Measurements from ENCODE around the gene TTC34. TPM values are rescaled to one million over a fixed set of nuclear protein-coding genes. Genes with fewer than 3 reads are reported as not detected.

The TTC34 gene
- total RNA-seq, 4 donors from 2014 or later: 0.14 to 6.0 (median 0.75) TPM

GRCh38 chr1:2635361-2636010 lies 166.0 kb downstream of the TTC34 start:
- in situ Hi-C loops (cut with MboI; ENCODE audit: low pct_ligation_motif_present in 1 of 4, low pct_unique_long_range_greater_than_20kb in 1 of 4, low sequenced_read_pairs in 3 of 4): loop anchor here in 1 of 4 donors (25.0 kb wide), 1 partner anchor 223 kb away; the partner anchor contains the start of gene PEX10
- Histone ChIP-seq H3K4me3 (no peak overlapping the region), H3K36me3 (no peaks in the 10 kb centered on the region), H3K4me1 (peaks cover 3 to 20% (median 15%) of the 10 kb centered on the region in 4 donors), H3K9me3 (peaks cover 0 to 5% of the 10 kb centered on the region in 2 donors), H3K27ac (no peak overlapping the region), H3K27me3 (peaks cover 51% of the 10 kb centered on the region)
- no peak for DNase-seq
- intact Hi-C loops (cut with DNase I; ENCODE audit: low total_unique reads): no loop called here
- 71% methylated on average over 7 of the region's 10 CpGs; no CpG with 5 or more reads in 1 of the 2 donors for WGBS, 2 donors (ENCODE audit: low coverage in 1 of 2)
- TF ChIP-seq POLR2AphosphoS5 (IDR thresholded peaks at IDR 0.05): no peak
- no peak for TF ChIP-seq EP300 (IDR thresholded peaks at IDR 0.05; ENCODE audit: low read depth)
- no peak for TF ChIP-seq POLR2A (IDR thresholded peaks at IDR 0.05)
- no peak for TF ChIP-seq CTCF (IDR thresholded peaks at IDR 0.05)

GRCh38 chr1:2633936-2634491 lies 167.5 kb downstream of the TTC34 start:
- no peak for DNase-seq
- in situ Hi-C loops (cut with MboI; ENCODE audit: low pct_ligation_motif_present in 1 of 4, low pct_unique_long_range_greater_than_20kb in 1 of 4, low sequenced_read_pairs in 3 of 4): loop anchor here in 1 of 4 donors (25.0 kb wide), 1 partner anchor 222 kb away; the partner anchor contains the start of gene PEX10
- WGBS, 2 donors (ENCODE audit: low coverage in 1 of 2): 57% methylated on average over 8 of the region's 8 CpGs; no CpG with 5 or more reads in 1 of the 2 donors
- intact Hi-C loops (cut with DNase I; ENCODE audit: low total_unique reads): no loop called here
- no peak overlapping the region for H3K27ac ChIP-seq
- TF ChIP-seq CTCF (IDR thresholded peaks at IDR 0.05) (no peak), POLR2A (IDR thresholded peaks at IDR 0.05) (no peak), POLR2AphosphoS5 (IDR thresholded peaks at IDR 0.05) (no peak), EP300 (IDR thresholded peaks at IDR 0.05; ENCODE audit: low read depth) (no peak)
- no peak overlapping the region for H3K4me3 ChIP-seq
- peaks cover 63% of the 10 kb centered on the region for H3K27me3 ChIP-seq
- H3K36me3 ChIP-seq: no peaks in the 10 kb centered on the region
- peaks cover 3 to 20% (median 16%) of the 10 kb centered on the region in 4 donors for H3K4me1 ChIP-seq
- H3K9me3 ChIP-seq: peaks cover 0 to 5% of the 10 kb centered on the region in 2 donors

- DNase-seq: no peak
- intact Hi-C loops (cut with DNase I; ENCODE audit: low total_unique reads): no loop called here
- WGBS, 2 donors (ENCODE audit: low coverage in 1 of 2): 64 to 90% methylated on average over 2 to 8 of the region's 12 CpGs
- TF ChIP-seq POLR2A (IDR thresholded peaks at IDR 0.05) (no peak), POLR2AphosphoS5 (IDR thresholded peaks at IDR 0.05) (no peak), EP300 (IDR thresholded peaks at IDR 0.05; ENCODE audit: low read depth) (no peak)
- Histone ChIP-seq H3K36me3 (no peaks in the 10 kb centered on the region), H3K4me3 (no peak overlapping the region), H3K27ac (no peak overlapping the region), H3K27me3 (peaks cover 69% of the 10 kb centered on the region), H3K9me3 (peaks cover 0 to 5% of the 10 kb centered on the region in 2 donors), H3K4me1 (peaks cover 3 to 23% (median 18%) of the 10 kb centered on the region in 4 donors)
- in situ Hi-C loops (cut with MboI; ENCODE audit: low pct_ligation_motif_present in 1 of 4, low pct_unique_long_range_greater_than_20kb in 1 of 4, low sequenced_read_pairs in 3 of 4): loop anchor here in 1 of 4 donors (25.0 kb wide), 1 partner anchor 221 kb away; the partner anchor contains the start of gene PEX10
These were observed 168.0 kb downstream of the TTC34 start for GRCh38 chr1:2633366-2633935.

- in situ Hi-C loops (cut with MboI; ENCODE audit: low pct_ligation_motif_present in 1 of 4, low pct_unique_long_range_greater_than_20kb in 1 of 4, low sequenced_read_pairs in 3 of 4) (loop anchor here in 1 of 4 donors (25.0 kb wide), 1 partner anchor 220 kb away; the partner anchor contains the start of gene PEX10), intact Hi-C loops (cut with DNase I; ENCODE audit: low total_unique reads) (no loop called here)
- Histone ChIP-seq H3K27me3 (peaks cover 76% of the 10 kb centered on the region), H3K36me3 (no peaks in the 10 kb centered on the region), H3K4me1 (peaks cover 3 to 24% (median 18%) of the 10 kb centered on the region in 4 donors), H3K9me3 (peaks cover 0 to 5% of the 10 kb centered on the region in 2 donors), H3K27ac (no peak within 1 kb of the TSS), H3K4me3 (no peak within 1 kb of the TSS)
- WGBS, 2 donors (ENCODE audit: low coverage in 1 of 2): 71% methylated on average over 12 of the region's 16 CpGs; no CpG with 5 or more reads in 1 of the 2 donors
- TF ChIP-seq POLR2AphosphoS5 (IDR thresholded peaks at IDR 0.05) (no peak), EP300 (IDR thresholded peaks at IDR 0.05; ENCODE audit: low read depth) (no peak), CTCF (IDR thresholded peaks at IDR 0.05) (no peak), POLR2A (IDR thresholded peaks at IDR 0.05) (no peak)
- DNase-seq: peak; percentile 58
These were observed 168.7 kb downstream of the TTC34 start, which contains the start of gene MMEL1 for GRCh38 chr1:2632561-2633361. MMEL1 (minus strand) TSS chr1:2633016; CDS start chr1:2629484, 3,532 bp downstream.
